SK-N-MC (cell line): ENCODE measurements around the gene ATG10.

ENCODE experiments used
- DNase-seq: peaks from one replicate; pipeline ENCODE4 v3.0.0-alpha.2; 2011; ENCODE audit warnings: low read depth, low spot score
- H3K27ac ChIP-seq: fragments of 200-600 bp; sonication (generic); 2 replicates; pipeline ENCODE4 v1.5.1; 2016; ENCODE audit warnings: mixed run types
- H3K36me3 ChIP-seq: fragments of 200-600 bp; sonication (generic); 2 replicates; pipeline ENCODE4 v1.6.1; 2017; ENCODE audit warnings: antibody characterized with exemption, low read length, mixed read lengths; ENCODE audit not compliant: insufficient read depth
- H3K4me3 ChIP-seq: fragments of 200-600 bp; sonication (generic); 2 replicates; pipeline ENCODE4 v1.5.1; 2016
- H3K9ac ChIP-seq: fragments of 200-600 bp; sonication (generic); 2 replicates; pipeline ENCODE4 v1.8.0; 2017; ENCODE audit warnings: mixed run types, mixed read lengths; ENCODE audit not compliant: insufficient read length
- H3K9me3 ChIP-seq: fragments of 200-600 bp; sonication (generic); 2 replicates; pipeline ENCODE4 v1.6.1; 2017; ENCODE audit warnings: low read depth, mild to moderate bottlenecking, antibody characterized with exemption, low read length, moderate library complexity, mixed read lengths
- EZH2 ChIP-seq: fragments of 200-600 bp; sonication (generic); IDR thresholded peaks from one replicate; pipeline ENCODE4 v1.6.1; 2017; ENCODE audit warnings: antibody characterized with exemption
- FOXP2 ChIP-seq: optimal IDR thresholded peaks from 2 replicates; pipeline ENCODE3; 2011; ENCODE audit warnings: mild to moderate bottlenecking, moderate library complexity; ENCODE audit not compliant: insufficient read depth; ENCODE audit errors: extremely low read length, control extremely low read depth
- POLR2AphosphoS5 ChIP-seq: IDR thresholded peaks from 2 replicates; pipeline ENCODE4 v1.6.1; 2012; ENCODE audit warnings: mild to moderate bottlenecking, low read depth, low read length, borderline replicate concordance

The ATG10 gene

DNA sequence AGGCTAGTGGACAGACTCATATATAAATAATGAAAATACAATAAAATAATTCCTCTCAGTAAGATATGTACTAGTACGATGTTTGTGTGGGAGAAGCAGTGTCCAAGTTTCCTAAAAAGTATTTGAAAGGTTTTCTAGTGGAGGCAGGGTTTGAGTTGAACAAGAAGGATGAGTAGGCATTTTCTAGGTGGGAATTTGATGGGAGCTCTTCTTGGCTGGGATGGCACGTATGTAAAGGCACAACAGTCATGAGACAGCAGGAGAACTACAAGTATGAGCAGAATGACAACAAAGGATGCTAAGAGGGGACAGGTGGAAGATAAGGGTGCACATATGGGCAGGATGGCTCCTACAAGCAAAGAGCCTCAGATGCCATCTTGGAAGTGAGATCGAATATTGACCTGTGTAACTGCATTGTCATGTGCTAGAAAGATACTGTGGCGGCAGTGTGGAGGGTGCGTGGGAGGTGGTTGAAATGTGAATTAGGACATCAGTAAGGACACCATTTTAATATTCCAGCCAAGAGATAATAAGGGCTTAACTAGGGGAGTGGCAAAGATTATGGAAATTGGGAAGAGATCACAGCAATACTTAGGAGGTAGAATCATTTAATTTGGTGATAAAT lies 170.5 kb downstream of the ATG10 start:
- no peak for DNase-seq
- Histone ChIP-seq H3K9ac (no peak overlapping the region), H3K27ac (no peak overlapping the region), H3K4me3 (no peak overlapping the region), H3K9me3 (no peaks in the 10 kb centered on the region; the same call in 1 of the 2 replicates), H3K36me3 (no peaks in the 10 kb centered on the region)
- no peak for TF ChIP-seq FOXP2
- no peak for TF ChIP-seq EZH2
- TF ChIP-seq POLR2AphosphoS5 = no peak

DNA sequence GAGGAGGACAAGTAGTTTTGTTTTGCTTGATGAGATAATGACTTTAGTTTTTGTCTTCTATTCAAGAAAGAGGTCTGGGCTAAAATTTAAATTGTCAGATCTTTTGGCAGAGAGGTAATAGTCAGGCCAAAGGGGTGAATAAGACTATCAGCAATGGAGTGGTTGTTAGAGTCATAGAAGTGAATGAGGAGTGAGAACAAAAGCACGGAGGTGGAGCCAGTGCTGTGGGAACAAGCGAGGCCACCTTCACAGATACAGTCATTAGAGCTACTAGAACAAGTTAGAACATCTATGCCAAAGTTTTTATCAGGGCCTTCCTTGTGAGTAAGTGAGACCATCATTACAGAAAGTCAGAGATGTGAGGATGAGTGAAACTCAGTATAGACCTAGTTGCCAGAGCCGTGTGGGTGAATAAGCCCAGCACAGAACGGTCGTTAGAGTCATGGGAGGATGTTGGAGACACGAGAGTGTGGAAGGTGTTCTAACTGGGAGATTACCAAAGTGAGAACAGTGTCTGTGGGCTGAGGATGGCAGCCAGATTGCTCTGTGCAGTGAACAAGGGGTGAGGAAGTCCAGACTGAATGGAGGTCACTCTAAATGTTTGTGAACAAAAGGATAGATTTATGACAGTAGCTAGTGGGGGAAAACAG lies 171.2 kb downstream of the ATG10 start:
- no peak for DNase-seq
- no peak overlapping the region for H3K9ac ChIP-seq
- TF ChIP-seq FOXP2 (no peak), POLR2AphosphoS5 (no peak), EZH2 (no peak)
- H3K27ac ChIP-seq = no peak overlapping the region
- no peaks in the 10 kb centered on the region for H3K36me3 ChIP-seq
- H3K9me3 ChIP-seq = no peaks in the 10 kb centered on the region; the same call in 1 of the 2 replicates
- no peak overlapping the region for H3K4me3 ChIP-seq

DNA sequence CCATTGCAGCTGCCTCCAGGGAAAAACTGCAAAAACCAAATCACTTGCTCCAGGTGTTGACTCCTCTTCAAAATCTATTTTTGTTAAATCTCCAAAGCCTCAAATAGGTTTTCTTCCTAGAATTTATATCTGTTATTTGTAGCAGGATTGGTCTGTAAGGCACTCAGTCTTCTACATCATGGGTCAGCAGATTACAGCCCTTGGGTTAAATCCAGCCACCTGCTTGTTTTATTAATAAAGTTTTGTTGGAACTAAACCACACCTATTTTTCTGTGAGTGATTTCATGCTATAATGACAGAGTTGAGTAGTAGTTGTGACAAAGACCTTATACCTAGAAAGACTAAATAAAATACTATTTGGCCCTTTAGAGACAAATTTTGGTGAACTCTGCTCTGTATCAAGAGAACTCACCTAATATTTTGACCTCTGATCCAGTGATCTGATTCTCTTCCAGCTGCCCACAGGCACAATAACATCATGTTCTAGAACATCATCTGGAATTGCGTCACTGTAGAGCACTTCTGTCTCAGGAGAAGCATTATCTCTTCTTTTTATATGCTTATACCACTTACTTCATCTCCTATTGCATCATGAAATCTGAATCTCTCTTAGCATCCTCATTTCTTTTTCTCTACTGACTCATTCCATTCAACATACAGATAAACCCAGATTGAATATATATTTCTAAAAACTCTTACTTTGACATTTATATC lies 176.2 kb downstream of the ATG10 start:
- H3K4me3 ChIP-seq = no peak overlapping the region
- no peaks in the 10 kb centered on the region; the same call in 1 of the 2 replicates for H3K9me3 ChIP-seq
- TF ChIP-seq POLR2AphosphoS5 (no peak), EZH2 (no peak)
- no peaks in the 10 kb centered on the region for H3K36me3 ChIP-seq
- no peak overlapping the region for H3K9ac ChIP-seq
- DNase-seq = no peak
- H3K27ac ChIP-seq = 0 out of 2 replicates have a peak overlapping the region, but pooled peaks have one; percentile 34

DNA sequence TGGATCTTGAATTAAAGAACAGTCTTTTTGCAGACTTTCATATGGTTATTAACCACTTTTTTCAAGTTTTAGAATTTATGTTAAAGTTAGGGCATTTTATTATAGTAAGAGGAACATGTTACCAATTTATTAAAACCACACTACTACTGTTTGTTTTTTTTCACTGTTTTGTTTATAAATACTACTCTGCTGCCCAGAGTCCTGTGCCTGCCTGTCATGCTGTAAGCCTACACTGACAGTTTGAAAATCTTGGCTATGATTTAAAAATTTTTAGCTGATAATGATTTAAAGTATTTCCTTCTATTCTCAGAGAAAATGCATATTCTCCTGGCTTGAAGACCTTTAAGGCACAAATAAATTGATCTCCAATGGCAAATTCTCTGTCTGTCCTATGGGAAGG lies 177.6 kb downstream of the ATG10 start:
- Histone ChIP-seq H3K9ac (no peak overlapping the region), H3K36me3 (no peaks in the 10 kb centered on the region), H3K9me3 (no peaks in the 10 kb centered on the region), H3K27ac (no peak overlapping the region; the same call in 1 of the 2 replicates), H3K4me3 (no peak overlapping the region)
- no peak for DNase-seq
- no peak for TF ChIP-seq EZH2
- TF ChIP-seq FOXP2 = no peak
- TF ChIP-seq POLR2AphosphoS5 = no peak

DNA sequence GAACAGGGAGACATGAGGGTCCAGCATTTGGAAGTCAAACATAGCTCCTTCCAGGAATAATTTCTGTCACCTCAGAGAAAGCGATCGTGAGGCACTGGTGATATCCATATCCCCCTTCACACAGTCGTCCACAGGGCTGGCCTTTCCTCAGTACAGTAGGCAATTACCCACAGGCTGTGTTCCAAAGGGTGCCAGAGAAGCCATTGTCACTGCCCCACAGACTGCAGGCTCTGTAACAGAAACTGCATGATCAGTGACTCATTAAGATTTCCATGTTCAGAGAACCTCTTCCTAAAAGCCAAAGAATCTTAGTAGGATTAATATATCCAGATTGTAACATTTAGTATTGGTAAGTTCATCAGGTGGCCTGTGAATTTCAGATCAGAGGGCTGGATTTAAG lies 178.7 kb downstream of the ATG10 start:
- DNase-seq = no peak
- TF ChIP-seq FOXP2 = no peak
- TF ChIP-seq POLR2AphosphoS5 = no peak
- no peak for TF ChIP-seq EZH2
- no peaks in the 10 kb centered on the region for H3K36me3 ChIP-seq
- H3K4me3 ChIP-seq = no peak overlapping the region
- H3K9ac ChIP-seq = no peak overlapping the region
- H3K9me3 ChIP-seq = no peaks in the 10 kb centered on the region
- H3K27ac ChIP-seq = no peak overlapping the region

DNA sequence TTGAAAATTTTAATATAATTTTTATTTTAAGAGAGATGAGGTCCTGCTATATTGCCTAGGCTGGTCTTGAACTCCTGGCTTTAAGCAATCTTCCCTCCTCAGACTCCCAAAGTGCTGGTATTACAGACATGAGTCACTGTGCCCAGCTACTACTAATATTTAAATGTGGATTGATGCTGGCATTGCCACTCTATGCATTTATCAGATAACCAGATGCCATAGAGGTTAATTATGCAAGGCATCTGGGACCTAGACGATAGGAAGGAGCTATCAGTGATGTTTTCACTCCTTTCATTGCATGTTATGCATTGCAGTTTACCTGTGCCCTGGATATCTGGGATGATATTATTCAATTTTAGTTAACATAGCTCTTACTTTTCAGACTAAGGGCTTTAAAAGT lies 179.4 kb downstream of the ATG10 start:
- Histone ChIP-seq H3K27ac (no peak overlapping the region), H3K9ac (no peak overlapping the region), H3K9me3 (no peaks in the 10 kb centered on the region), H3K4me3 (no peak overlapping the region), H3K36me3 (no peaks in the 10 kb centered on the region)
- no peak for DNase-seq
- no peak for TF ChIP-seq POLR2AphosphoS5
- TF ChIP-seq FOXP2 = no peak
- TF ChIP-seq EZH2 = no peak

DNA sequence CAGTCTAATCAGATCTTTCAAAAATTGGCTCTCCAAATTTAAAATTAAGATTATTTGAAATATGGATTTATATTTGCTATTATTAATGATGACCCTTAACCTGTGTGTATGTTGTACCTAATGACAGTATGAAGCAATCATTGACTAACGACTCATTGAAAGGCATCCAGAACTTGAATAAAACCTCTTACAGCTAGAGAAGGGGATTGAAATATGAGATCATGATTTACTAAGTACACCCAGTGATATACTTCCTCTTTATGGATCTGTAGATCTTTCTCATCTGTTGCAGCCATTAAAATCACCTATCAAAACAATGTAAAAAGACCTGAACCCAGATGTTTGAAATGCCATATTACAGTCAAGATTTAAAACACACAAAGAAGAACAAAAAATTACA lies 179.8 kb downstream of the ATG10 start:
- DNase-seq = no peak
- Histone ChIP-seq H3K4me3 (no peak overlapping the region), H3K27ac (no peak overlapping the region)

DNA sequence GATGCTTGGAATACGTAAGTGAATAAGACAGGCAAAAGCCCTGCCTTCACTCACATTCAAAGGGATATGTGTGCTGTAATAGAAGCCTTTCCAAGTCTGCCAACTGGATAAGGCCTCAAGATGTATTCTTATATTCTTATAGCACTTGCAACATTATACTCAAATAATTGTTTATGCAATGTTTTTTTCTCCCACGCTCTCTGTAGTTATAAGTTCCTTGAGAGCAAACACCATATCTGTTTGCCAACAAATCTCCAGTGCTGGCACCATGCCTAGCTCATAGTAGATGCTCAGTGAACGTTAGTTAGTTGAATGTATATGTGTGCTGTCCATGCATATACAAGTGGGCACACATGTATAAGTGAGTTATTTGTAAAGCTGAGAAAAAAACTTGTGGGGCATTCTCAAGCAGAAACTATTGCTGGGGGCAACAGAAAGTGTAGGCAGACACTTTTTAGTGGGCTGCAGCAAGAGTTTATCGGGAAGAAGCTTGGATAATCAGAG lies 181.2 kb downstream of the ATG10 start:
- no peak overlapping the region for H3K27ac ChIP-seq
- H3K4me3 ChIP-seq = no peak overlapping the region
- TF ChIP-seq EZH2 = no peak
- no peak for TF ChIP-seq FOXP2
- DNase-seq = no peak
- no peaks in the 10 kb centered on the region for H3K9me3 ChIP-seq
- no peaks in the 10 kb centered on the region for H3K36me3 ChIP-seq
- H3K9ac ChIP-seq = no peak overlapping the region

More for the DNA sequence above, 179.8 kb downstream of the ATG10 start:
- H3K9me3 ChIP-seq = no peaks in the 10 kb centered on the region
- no peak overlapping the region for H3K9ac ChIP-seq
- H3K36me3 ChIP-seq = no peaks in the 10 kb centered on the region
- TF ChIP-seq EZH2 (no peak), FOXP2 (no peak), POLR2AphosphoS5 (no peak)

DNA sequence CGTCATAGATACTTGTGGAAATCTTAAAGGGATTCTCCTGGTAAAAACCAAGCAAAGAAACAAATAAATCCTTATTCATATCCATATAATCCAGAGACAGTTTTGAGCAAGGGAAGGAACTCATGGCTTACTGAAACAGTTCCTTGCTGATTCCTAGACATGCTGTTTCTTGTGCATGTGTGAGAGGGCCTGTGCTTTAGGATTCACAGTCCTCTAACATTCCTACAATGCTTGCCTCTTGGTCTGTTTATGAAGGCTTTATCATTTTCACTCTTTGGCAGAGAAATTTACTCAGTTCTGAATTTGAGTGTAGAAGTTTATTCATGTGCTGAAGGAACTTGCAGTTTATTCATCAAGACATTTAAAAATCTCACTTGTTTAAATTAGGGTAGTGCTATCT lies 183.0 kb downstream of the ATG10 start:
- H3K27ac ChIP-seq = no peak overlapping the region
- TF ChIP-seq FOXP2 = no peak
- TF ChIP-seq EZH2 = no peak
- TF ChIP-seq POLR2AphosphoS5 = no peak

More for the DNA sequence above, 183.0 kb downstream of the ATG10 start:
- H3K9me3 ChIP-seq = no peaks in the 10 kb centered on the region
- H3K4me3 ChIP-seq = no peak overlapping the region
- no peak for DNase-seq
- no peaks in the 10 kb centered on the region for H3K36me3 ChIP-seq
- no peak overlapping the region for H3K9ac ChIP-seq
